HG03280 (cell line): ENCODE measurements around the gene CUX1.
"Not testable (repeated sequence)": the region's sequence is repeated elsewhere in the genome, so short reads cannot be mapped to it uniquely, and the experiment has no call there.

ENCODE experiments used
- ATAC-seq: cut with Tn5 transposase; IDR thresholded peaks from one replicate; pipeline ENCODE4 v1.9.1; 2021; ENCODE audit warnings: mild to moderate bottlenecking, moderate library complexity; ENCODE audit not compliant: unreplicated experiment

The CUX1 gene

DNA sequence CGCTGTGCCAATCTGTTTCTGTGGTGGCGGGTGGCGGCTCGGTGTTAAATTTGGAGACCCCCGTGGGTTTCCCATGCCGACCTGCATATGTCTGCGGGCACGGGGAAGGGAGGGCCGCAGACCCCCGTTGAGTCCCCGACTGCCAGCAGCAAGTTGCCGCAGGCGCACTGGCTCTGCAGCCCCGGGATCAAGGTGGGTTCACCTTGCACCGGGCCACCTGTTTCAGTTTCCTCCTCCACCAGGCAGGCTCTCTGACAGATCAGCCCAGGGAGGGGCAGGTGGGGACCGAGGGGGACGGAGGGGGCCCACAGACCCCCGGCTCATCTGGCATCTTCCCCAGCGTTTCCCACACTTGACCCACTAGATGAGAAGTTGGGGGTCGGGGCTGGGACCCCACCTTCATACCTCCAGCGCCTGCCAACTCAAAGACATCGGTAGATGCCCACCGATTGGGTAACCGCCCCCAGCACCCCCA is 95.9 kb downstream of the CUX1 start:
- ATAC-seq: no peak

DNA sequence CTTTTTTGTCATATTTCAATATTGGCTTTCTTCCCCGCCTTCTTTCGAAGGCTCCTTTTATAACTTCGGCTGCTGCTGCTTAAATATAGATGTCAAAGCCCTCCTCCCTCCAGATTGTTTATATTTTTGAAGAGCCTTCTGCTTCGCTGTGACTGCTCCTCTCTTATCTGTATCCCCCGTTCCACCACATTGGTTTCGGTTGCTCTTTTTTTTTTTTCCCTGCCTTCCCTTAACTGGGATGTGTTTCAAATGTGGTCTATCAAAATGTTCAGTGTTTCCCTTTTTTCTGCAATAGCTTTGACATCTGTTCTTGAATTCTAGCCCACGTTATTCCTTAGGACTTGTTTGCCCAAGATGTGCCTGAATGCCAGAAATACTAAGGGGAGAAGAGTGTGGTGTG is 96.4 kb downstream of the CUX1 start:
- no peak for ATAC-seq

DNA sequence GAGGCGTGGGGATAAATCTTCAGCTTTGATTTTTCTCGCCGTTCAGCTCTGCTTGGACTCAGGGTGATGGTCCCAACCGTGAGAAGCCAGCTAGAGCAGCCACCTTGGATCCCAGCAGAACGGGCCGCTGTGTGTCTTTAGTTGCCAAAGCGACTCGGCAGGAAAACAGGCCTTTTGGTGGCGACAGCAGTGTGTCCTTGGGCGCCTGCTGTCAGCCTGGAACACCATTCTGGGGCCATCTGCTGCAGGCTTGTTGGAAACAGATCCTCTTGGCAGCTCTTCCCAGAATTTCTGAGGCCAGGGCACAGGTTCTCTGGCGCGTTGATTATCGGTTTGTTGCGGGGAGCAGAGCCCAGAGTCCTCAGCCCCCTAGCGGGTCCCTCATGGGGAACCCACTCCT is 97.6 kb downstream of the CUX1 start:
- ATAC-seq: no peak

DNA sequence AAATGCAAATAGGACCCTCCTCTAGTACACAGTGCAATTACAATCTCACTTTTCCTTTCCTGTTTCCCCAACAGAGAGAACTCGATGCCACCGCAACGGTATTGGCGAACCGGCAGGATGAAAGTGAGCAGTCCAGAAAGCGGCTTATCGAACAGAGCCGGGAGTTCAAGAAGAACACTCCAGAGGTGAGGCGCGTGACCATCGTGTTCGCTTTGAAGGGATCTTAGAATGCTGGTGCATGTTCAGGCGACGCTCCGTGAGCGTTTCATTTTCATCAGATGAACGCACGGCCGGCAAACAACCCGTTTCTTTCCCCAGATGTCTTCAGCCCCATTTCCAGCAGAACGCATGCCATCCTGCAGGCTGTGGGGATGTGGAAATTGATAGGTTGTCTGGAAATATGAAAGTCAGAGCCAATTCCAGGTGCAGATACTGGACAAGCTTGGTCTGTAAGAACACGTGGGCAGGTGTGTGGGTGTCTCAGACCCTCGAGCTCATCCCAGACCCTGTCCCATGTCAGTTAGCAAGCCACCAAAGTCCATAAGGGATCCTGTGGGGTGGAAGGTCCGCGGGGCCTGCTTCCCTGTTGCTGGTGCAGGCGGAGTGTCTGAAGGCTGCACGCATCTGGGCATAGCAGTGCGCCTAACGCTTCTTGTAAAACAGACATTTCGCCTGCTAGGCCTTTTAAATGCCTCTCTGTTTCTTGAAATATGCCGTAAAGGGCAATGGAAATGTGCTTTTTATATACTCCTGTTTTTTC is 98.8 kb downstream of the CUX1 start:
- no peak for ATAC-seq

DNA sequence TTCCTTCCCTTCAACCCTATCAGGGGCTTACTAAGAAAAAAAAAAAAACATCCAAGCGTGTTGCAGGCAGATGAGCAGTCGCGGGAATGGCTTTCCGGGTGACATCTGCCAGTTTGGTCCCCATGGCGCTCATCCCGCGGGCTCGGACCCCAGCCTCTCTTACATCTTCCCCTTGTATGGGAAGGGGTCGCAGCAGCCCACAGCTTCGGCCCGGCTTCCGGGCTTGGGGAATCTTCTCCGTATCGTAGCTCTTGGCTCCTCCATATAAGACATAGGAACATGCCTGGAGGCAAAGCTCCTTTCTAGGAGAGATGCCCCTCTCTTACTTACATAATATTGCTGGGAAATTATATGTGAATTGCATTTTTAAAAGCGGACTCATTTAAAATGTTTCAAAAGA is 99.5 kb downstream of the CUX1 start:
- ATAC-seq: no peak

DNA sequence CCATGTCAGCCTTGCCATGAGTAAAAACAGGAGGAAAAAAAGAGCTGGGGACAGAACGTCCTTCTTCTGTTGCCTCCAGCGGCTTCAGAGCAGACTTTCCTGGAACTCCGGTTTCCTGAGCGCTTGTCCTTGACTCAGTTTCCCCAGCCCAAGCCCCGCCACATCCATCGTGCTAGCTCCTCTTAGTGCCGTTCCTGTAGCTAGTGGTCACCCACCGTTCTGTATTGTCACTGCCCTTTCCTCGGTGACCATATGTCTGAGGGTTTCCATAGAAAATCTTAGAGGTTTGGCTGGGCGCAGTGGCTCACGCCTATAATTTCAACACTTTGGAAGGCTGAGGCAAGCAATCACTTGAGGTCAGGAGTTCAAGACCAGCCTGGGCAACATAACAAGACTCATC is 100.1 kb downstream of the CUX1 start:
- no peak for ATAC-seq

DNA sequence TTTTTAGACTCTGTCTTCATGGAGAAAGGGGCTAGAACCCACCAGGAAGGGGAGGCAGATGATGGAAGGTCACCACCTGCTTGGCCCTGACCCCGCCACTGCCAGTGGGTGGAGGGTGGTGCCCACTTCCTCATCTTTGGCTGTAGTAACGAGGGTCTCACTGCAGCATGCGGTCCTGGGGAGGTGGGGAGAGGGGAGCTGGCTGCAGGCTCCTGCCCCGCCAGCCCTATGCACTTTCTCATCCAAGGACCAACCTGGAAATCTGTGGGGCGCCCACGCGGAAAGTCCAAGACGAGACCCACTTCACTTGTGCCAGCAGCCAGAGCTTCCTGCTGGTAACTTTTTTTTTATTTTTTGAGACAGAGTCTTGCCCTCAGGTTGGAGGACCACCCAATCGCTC is 101.0 kb downstream of the CUX1 start:
- ATAC-seq: no peak

DNA sequence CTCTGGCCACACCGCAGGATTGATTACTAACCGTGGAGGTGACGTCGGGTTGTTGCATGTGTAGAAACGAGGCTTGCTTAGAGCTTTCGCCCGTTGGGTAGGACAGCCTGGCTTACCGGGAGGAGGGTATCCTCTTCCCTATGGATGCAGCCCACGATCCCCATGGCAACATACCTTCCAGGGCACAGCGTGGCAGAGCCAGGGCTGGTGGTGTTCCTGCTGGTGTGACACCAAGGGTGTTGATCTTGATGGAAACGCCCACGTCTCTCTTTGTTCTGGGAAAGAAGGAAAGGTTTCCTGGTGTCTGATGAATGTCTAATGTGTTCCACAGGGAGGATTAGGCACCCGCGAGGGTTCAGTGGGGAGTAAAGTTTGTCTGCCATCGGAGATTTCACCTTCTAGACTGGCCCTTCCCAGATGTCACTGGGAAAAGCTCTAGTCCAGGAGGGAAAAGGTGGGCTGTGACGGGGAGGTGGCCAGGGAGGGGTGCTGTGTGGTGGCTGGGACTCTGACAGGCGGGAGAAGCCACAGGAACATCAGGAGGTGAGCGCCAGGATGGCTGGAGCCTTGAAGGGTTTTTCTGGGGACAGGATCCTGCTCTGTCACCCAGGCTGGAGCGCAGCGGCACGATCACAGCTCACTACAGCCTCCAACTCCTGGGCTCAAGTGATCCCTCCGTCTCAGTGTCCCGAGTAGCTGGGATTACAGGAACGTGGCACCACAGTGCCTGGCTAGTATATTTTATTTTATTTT is 102.1 kb downstream of the CUX1 start:
- no peak for ATAC-seq

DNA sequence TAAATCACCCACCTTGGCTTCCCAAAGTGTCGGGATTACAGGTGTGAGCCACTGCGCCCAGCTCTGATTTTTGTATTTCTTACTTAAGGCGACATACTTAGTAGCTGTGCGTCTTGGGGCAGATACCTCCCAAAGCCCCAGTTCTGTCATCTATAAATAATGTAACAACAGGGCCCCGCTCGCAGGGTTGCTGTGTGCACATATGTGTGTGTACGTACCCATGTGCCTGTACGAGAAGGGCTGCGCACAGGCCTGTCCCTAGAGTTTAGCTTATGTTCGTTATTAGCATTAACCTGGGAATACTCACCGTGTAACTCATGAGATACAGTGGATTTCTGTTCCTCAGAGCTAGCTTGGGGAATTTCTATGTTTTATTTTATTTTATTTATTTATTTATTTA is 103.6 kb downstream of the CUX1 start:
- ATAC-seq: no peak

DNA sequence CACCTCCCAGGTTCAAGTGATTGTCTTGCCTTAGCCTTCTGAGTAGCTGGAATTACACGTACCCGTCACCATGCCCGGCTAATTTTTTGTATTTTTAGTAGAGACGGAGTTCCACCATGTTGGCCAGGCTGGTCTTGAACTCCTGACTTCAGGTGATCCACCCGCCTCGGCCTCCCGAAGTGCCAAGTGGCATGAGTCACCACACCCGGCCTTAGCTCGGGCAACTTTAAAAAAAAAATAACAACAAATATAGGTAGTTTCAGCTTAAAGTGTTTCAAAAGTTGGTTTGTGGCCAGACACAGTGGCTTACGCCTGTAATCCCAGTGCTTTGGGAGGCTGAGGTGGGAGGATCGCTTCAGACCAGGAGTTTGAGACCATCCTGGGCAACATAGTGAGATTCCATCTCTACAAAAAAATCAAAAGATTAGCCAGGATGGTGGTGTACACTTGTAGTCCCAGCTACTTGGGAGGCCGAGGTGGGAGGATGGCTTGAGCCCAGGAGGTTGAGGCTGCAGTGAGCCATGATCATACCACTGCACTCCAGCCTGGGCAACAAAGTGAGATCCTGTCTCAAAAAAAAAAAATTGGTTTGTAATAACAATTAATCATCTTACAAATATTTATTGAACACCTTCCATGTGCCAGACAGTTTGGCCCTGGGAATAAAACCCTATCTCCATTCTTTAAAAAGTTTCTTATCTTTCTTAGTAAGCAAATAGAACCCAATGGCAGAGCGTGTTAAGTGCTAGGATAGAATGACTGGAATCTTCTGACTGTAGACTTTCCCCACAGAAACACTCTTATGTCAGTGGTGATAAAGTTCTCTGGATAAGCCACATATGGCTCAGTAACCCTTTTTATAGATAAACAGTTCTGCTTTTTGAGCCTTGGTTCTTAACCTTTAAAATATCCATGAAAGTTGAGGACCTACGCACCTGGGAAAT is 104.4 kb downstream of the CUX1 start:
- not testable (repeated sequence) for ATAC-seq

DNA sequence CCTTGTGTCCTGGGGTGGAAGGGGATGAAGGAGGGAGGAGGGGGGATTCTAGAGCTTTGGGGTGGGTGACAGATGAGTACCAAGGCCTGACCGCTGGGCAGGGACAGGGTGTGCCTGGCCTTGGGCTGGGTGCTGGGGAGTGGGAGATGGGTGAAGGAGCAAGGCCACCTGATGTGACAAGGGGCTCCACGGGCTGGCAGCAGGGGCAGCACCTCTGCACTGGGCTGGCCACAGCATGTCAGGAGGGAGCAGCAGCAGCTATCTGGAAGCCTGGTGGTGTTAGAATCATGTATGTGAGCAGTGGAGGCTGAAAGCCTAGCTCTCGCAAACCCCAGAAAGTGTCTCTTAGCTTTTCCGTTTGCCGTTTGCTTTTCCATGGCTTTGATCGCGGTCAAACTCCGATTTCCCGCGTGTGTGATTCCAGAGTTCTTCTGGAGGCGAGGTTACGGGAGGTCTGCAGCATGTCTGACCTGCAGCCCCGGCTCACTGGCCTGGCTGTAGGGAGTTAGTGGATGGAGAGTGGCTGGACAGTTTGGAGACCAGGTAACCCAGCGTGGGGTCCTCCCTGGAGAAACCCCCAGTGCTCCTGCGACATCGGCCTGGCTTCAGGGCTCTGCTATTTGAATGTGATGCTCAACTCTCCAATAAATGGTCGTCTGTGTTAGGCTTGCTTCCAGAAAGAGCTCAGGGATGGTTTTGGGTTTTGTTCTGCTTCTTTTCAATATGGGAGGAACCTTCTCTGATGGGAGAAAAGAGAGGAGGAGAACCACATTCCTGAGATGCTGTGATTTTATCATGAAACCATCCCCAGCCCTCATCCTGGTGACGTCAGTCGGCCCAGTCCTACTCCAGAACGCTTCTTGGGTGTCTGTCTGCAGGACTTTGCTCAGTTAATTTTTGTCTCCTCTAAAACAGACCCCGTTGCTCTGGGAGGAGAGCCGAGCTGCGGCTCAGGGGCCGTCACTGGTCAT is 105.5 kb downstream of the CUX1 start:
- no peak for ATAC-seq

DNA sequence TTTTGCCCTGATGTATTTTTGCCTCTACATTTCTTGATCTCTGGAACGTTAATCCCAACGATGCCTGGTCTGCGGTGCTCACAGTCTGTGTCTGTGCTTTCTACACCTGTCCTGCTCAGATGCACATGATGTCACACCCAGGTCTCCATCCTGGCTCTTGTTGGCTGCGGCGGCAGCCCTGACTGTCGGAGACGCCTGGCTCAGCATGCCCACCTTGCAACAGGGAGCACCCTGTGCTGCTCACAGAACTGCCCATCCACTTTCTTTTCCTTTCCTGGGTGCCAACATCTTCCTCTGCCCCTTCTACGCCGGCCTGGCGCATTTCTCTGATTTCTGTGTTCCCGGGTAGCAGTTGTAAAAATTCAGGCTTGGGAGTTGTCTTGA is 106.2 kb downstream of the CUX1 start:
- no peak for ATAC-seq

DNA sequence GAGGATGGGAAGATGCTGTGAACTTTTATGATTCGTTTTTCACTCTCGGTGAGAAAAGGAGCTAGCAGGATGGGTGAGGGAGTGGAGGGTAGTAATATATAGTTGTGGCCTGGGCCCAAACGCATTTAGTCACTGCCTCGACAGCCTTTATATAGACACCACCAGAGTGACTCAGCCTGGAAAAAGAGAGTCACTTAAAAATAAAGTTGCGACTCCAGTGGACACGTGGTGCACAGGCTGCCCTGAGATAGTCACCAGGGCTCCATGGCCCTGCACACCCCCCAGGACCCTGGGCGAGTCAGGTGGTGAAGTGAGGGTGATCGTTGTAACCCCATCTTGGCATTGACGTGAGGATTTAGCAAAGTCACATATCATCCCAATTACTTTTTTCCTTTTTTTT is 106.7 kb downstream of the CUX1 start:
- no peak for ATAC-seq

DNA sequence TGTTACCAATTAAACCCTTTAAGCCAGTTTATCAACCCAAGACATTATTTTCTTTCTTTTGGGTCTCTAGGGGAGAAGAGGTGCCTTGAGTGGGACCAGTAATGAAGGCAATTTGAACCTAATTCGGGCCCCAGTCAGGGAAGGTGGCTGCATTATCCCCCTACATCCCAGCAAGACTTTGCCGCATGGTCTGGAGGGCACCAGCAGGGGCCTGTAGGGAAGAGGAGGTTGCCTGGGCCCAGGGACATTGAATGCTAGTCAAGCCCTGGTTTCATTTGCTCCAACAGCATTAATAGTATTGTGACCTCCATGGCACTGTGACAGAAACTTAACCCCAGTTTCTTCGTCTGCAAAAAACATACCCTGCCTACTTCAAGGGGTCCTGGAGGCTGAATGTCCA is 108.8 kb downstream of the CUX1 start:
- ATAC-seq: no peak

DNA sequence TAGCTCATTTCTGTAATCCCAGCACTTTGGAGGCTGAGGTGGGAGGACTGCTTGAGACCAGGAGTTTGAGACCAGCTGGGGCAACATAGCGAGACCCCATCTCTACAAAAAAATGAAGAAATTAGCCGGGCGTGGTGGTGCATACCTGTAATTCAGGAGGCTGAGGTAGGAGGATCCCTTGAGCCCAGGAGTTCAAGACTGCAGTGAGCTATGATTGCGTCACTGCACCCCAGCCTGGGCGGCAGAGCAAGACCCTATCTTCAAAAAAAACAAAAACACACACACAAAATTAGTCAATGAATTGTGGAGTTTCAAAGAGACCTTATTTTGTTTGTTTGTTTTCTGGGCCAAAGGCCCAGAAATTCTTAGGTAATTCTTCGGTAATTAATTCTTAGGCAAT is 110.0 kb downstream of the CUX1 start:
- ATAC-seq: no peak

DNA sequence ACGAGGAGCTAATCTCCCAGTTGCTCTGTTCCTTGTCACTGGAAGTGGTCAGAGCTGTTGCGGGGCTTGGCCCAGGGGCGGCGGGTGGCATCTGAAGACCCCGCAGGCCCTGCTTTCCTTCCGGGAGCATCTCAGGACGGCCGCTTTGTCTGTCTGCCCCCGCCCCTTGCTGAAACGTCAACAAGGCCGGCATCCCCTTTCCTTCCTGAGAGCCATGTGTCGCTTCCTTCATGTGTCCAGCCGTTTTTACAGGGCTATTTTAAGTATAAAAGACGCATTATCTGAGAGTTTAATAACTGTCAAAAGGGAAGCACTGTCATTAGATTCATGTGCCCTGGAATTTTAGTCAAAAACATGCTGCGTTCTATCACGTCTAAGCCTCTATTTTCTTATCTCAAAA is 110.4 kb downstream of the CUX1 start:
- no peak for ATAC-seq

DNA sequence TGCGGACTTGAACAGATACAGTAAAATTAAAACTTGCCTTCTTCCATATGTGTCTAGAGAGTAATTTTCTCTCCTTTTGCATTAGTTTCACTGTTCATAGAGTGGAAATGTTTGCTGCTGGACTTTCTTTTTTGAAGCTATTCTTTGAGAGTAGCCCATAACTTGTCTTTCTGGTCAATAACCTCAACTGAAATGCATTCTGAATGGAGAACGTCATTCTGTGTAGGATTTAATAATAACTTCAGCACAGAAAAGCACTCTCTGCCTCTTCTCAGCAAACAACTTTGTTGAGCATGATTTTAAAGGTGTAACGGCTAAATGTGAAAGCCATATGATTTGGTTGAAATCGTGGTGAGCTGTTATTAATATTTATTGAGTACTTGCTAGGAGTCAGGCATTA is 111.8 kb downstream of the CUX1 start:
- no peak for ATAC-seq

DNA sequence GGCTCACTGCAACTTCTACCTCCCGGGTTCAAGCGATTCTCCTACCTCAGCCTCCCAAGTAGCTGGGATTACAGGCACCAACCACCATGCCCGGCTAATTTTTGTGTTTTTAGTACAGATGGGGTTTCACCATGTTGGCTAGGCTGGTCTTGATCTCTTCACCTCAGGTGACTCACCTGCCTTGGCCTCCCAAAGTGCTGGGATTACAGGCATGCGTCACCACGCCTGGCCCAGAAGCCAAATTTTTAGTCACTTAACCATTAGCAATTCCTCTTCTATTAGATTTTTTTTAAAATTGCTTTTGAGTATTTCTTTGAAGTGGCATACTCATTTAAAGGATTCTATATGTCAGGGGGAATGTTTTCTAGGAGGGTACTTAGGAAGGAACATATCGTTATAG is 112.5 kb downstream of the CUX1 start:
- not testable (repeated sequence) for ATAC-seq

DNA sequence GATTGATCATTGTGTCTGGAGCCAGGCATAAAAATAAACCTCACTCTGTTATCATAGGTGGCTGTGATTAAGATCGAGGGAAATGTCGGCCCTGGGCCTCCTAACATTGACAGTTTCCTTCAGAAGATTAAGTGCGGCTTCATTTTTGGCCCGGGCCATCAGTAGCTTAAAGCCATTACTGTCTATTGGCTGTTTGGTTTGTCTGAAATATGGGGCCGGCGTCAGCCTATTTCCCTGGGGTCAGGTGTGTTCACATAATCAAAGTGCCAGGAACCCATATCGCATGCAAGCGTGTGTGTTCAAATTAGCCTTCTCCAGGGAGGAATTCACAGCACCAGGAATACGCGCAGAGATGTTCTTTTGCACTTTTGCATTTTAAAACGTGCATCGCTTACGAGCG is 114.7 kb downstream of the CUX1 start:
- no peak for ATAC-seq

DNA sequence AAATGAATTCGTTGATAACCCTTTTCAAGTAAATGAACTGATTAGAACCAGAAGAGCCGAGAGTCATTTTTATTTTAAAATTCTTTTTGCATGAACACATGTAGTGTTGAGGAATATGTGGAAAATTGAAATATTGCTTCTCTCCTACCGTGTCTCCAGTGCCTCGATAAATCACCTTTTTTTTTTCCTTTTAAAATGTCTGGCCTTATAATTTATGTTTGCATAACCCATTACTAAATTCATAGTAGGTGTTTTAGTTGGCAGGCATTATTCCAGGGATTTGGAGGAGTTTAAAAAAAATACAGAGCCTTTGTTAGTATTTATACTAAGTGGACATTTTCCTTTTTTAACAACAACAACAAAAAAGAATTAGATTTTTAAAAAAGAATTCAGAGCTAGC is 115.6 kb downstream of the CUX1 start:
- no peak for ATAC-seq
